Dedifferentiated amniotic fluid mesenchymal stem cell (primary cell): ENCODE measurements around the gene RBCK1.
"Not testable (repeated sequence)": the region's sequence is repeated elsewhere in the genome, so short reads cannot be mapped to it uniquely, and the experiment has no call there.

Experiments
- DNase-seq: peaks from one replicate; pipeline ENCODE4 v3.0.0-alpha.2; 2016; ENCODE audit errors: extremely low spot score

RBCK1 gene

DNA sequence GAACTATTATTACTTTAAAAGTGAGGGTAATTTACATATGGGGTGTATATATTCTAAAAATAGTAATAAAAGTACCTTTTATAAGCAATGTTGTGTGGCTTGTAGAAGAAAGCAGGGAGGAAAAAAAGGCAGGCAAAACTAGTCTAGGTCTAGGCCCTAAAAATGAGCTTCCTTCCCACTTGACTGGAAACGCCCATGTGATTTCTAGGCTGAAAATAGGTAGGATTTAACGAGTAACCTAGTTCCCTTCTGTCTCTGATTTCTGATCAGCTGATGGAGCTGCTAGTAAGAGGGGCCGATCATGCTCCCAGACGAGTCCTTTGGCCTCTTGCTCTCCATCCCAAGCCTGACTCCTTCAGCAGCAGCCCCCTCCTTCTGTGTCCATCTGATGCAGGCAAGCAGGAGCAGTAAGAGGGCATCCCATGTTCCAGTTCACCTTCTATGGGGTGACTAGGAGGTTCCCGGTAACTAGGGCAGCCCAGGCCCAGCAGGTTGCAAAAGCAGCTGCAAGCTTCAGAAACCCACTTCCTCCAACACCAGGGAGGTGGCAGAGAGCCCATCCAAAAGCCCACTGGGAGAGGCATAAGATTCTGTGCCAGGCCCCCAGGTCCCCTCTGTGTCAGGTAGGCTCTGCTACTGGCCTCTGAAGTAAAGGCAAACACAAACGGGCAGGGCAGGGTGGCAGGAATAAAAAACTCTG, 29.8 kb downstream of the RBCK1 start:
- DNase-seq: no peak

DNA sequence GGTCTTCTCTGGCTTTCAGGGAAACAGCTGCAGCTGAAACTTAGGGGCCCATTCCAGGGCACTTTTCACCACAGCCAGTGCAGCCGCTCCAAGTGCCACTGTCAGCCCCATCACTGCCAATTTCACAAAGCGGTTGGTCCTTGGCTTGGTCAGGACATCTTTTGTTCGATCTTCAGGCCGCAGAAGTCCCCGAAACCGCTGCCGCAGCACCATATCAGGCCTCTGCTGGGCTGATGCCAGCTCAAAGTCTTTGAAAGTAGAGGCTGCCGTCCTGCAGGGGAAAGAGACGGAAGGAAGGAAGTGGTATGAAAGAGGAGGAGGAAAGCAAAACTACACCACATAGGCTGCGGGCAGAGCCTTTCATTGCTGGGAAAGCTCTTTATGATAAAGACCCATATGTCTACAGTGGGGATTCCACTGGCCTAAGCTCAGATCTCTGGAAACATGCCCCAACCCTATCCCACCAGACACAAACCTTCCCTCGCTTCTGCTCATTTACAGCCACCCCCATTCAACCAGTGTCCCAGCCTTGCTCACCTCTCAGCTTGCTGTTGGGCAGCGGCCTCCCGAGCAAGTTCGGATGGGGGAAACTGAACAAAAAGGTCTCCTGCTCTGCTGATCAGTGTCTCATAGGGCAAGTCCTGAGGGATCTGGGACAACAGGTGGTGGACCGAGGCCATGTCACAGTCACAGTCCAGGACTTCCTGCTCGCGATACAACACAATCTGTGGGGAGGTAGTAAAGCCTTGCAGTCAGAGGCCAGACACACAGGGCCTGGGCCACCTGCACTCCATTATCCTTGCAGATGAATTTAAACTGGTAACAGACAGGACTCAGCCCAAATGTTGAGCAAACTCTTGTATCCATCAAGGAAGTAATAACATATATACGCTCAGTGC, 30.7 kb downstream of the RBCK1 start:
- DNase-seq: no peak

DNA sequence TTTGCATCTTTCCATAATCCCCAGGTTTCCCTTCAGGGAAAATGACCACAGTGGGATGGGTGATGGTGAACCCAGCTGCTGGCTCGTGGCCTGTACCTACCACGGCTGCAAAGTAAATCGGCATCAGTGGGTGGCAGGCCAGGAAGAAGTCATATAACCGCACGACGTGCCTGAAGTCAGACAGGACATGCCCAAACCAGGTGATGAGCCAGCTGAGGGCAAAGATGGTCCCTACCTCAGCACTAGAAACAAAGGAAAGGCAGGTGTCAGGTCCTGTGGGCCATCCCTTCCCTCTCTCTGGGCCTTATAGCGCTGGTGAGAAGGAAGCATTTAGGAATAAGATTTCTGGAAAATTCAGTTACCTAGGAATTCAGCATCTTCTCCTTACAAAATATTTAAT, 32.0 kb downstream of the RBCK1 start:
- no peak for DNase-seq

DNA sequence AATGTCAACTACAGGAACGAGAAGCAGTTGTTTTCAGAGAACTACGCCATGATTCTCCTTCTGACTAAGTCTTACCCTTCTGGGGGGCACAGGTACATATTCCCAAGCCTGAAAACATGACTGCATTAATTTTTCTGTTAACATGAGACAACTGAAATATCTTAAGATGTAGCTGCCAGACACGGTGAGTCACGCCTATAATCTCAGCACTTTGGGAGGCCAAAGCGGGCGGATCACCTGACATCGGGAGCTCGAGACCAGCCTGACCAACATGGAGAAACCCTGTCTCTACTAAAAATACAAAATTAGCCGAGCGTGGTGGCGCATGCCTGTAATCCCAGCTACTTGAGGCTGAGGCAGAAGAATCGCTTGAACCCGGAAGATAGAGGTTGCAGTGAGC, 32.5 kb downstream of the RBCK1 start:
- no peak for DNase-seq

GRCh38 chr20:443223-443775, 35.2 kb downstream of the RBCK1 start:
- DNase-seq: no peak

DNA sequence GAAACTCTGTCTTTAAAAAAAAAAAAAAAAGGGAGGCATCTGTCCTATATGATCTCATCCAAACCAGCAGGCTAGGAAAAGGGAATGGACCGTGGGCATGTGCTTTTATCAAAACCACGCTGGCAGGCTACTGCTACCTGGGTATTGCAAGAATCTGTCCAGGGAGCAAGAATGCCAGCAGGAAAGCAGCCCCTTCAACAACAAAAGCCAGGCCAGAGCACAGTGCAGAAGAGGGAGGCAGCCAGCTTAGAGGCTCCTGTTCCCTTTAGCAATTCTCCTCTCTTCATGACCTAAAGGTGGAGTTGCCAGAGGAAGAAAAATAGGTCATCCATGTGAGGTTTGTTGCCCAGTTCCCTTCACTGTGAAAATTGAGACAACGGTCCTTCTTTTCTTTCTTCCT, 36.0 kb downstream of the RBCK1 start:
- no peak for DNase-seq

- DNase-seq: no peak
Measured at GRCh38 chr20:444862-445426, 36.8 kb downstream of the RBCK1 start.

GRCh38 chr20:445514-446336, 37.6 kb downstream of the RBCK1 start:
- DNase-seq: no peak

DNA sequence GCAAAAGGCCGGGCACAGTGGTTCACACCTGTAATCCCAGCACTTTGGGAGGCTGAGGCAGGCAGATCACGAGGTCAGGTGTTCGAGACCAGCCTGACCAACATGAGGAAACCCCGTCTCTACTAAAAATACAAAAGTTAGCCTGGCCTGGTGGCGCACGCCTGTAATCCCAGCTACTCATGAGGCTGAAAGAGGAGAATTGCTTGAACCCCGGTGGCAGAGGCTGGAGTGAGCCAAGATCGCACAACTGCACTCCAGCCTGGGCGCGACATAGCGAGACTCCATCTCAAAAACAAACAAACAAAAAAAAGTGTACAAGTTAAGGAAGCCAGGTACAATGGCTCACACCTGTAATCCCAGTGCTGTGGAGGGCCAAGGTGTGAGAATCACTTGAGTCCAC, 43.9 kb downstream of the RBCK1 start:
- DNase-seq: not testable (repeated sequence)

- no peak for DNase-seq
Measured at GRCh38 chr20:454951-455350, 46.9 kb downstream of the RBCK1 start.

GRCh38 chr20:458776-459175, 50.7 kb downstream of the RBCK1 start:
- DNase-seq: no peak

DNA sequence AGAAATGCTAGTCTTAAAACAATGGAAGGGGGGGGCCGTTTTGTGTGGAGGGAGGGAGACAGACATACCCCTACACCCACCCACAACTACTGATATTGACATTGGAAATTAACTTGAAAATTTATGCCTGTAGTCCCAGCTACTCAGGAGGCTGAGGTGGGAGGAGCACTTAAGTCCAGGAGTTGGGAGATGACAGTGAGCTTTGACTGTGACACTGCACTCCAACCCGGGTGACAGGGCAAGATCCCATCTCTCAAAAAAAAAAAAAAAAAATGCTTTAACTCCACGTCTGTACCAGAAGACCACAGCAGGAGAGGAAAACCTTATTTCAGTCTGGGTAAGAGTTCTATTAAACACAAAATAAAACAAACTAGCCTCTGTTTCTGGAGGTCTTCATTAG, 52.1 kb downstream of the RBCK1 start:
- no peak for DNase-seq

DNA sequence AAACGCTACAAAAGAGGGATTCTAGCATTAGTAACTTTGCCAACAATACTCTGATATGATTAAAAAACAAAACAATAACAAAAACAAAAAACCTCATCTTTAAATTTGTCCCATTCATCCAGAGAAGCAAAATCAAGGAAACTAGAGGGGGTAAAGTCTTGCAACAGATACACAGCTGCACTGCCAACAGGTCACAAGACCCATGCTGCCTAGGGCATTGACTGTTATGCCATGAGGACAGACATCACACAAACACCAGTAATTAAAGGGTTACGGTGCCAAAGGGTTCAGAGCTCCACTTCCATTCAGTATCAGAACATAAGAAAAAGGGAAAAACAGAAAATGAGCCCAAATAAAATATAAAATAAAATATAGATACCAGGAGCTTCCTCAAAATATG, 52.6 kb downstream of the RBCK1 start:
- no peak for DNase-seq

- DNase-seq: no peak
Measured at GRCh38 chr20:461254-462198, 53.4 kb downstream of the RBCK1 start.

GRCh38 chr20:462199-462991, 54.3 kb downstream of the RBCK1 start, which contains the start of gene TBC1D20:
Gene TBC1D20 (minus strand): TSS chr20:462533. CDS start chr20:462405, 128 bp downstream.
- peak; percentile 74 for DNase-seq

GRCh38 chr20:467755-468154, 59.7 kb downstream of the RBCK1 start:
- DNase-seq: no peak

- no peak for DNase-seq
Measured at GRCh38 chr20:469746-470490, 61.8 kb downstream of the RBCK1 start.

DNA sequence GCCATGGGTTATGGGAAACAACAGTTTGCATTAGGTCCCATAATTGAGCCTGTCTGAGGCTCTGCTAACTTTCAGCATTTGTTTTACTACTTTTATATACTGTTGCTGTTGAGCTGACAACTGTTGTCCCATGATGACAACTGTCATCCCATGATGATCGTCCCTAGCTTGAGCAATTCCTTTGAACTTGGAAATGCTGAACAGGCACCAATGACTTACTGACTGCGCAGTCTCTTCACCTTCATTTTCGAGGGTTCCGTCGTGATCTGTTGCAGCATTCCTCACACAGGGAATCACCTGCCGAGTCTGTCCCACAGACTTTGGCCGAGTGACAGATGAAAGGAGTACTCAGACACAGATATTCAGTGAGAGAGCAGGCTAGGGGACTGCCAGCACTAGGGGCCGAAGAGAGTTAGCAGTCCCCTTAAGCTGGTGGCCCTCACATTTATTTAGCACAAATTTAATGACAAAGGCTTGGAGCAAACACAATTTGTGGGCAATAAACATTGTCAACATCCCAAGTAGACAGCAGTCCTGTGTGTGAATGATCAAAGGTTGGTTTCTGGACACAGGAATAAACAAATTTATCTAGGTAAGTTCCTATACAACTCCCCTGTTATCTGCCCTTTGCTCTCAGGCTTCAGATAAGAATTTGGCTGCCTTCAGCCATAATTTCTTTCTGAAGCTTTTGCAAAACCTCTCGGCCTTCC, 64.2 kb downstream of the RBCK1 start:
- DNase-seq: no peak
